ENCODE data around the gene PRDM1. TPM values are rescaled to one million over a fixed set of nuclear protein-coding genes. Genes with fewer than 3 reads are reported as not detected.
A peak's percentile ranks its signal among the peaks of the same experiment; 100 is the strongest.

PRDM1 gene
- total and polyA plus RNA-seq, 3 experiments from 2014 or later: 79.8 to 90.7 (median 88.2) TPM

DNA sequence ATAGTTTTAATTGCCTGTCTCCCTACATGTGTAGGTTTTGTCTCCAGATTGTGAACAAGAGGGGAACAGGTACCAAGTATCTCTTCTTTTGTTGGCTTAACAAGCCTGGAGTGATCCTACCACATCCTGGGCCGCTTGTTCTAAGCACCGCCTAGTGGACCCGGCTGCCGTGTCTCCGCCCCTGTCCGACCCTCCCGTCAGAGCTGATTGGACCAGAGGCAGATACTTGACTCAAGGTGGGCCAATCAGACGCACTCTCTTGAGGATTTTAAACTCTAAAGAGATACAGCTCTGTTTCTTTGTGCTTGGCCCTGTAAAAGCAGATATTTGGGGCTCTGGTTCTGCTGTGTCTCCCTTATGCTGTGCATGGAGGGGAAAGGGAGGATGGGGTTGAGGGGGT is 68.2 kb downstream of the PRDM1 start:
- no peaks in the 10 kb centered on the region for H3K9me3 ChIP-seq (ENCODE audit: low read length)
- ChIA-PET POLR2A (no interaction called here), CTCF (interaction anchor here (1.6 kb wide), 1 partner anchor 13 kb away, joined by 5 read pairs; no protein-coding TSS in a partner anchor)
- Mint-ChIP-seq H3K27ac (peak overlapping the region in 1 of 8 donors; percentile 44), H3K27me3 (peaks cover 0 to 2% of the 10 kb centered on the region in 2 donors), H3K4me1 (peaks cover 6 to 7% (median 7%) of the 10 kb centered on the region in 3 donors), H3K4me3 (no peak overlapping the region), H3K9me3 (no peaks in the 10 kb centered on the region), H3K36me3 (no peaks in the 10 kb centered on the region)
- no peak overlapping the region for H3K4me3 ChIP-seq (ENCODE audit: low read length)
- DNase-seq: no peak
- H3K27me3 ChIP-seq (ENCODE audit: insufficient read depth, low read length, poor library complexity, severe bottlenecking): no peaks in the 10 kb centered on the region
- no peaks in the 10 kb centered on the region for H3K36me3 ChIP-seq (ENCODE audit: insufficient read depth, low read length)
- peaks cover 2% of the 10 kb centered on the region for H3K4me1 ChIP-seq (ENCODE audit: insufficient read depth, low read length)
- no peak overlapping the region for H3K27ac ChIP-seq (ENCODE audit: low read depth, low read length)

DNA sequence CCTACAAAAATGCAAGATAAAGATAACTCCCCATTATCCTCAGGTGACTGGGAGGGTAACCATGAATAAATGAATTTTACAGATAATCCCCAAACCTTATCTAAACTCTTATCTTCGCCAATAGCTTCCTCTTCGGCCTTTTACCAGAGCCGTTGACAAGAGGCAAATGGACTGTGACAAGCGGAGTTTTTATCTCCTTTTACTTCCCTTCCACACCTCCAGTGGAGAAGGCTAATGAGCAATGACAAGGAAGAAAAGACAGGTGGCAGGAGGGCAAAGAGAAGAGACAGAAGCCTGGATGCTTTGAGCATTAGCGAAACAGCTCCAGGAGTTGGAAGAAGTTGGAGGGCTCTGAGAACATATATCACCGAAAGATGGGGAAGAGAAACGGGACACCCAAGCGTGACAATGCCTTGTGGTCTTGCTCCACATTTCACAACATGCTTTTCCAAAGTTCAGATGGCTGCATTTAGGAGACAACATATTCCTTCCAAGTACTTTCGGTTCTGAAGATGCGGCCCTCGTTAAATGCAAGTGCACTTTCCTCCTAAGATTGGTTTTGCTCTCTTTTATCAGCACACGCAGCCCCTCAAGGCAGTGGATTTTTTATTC is 69.2 kb downstream of the PRDM1 start:
- Mint-ChIP-seq H3K27ac (no peak overlapping the region), H3K36me3 (no peaks in the 10 kb centered on the region), H3K4me3 (no peak overlapping the region), H3K9me3 (no peaks in the 10 kb centered on the region), H3K27me3 (peaks cover 0 to 2% of the 10 kb centered on the region in 2 donors), H3K4me1 (no peaks in the 10 kb centered on the region)
- Histone ChIP-seq H3K4me1 (ENCODE audit: insufficient read depth, low read length) (no peaks in the 10 kb centered on the region), H3K27ac (ENCODE audit: low read depth, low read length) (no peak overlapping the region), H3K36me3 (ENCODE audit: insufficient read depth, low read length) (no peaks in the 10 kb centered on the region), H3K27me3 (ENCODE audit: insufficient read depth, low read length, poor library complexity, severe bottlenecking) (no peaks in the 10 kb centered on the region), H3K9me3 (ENCODE audit: low read length) (no peaks in the 10 kb centered on the region), H3K4me3 (ENCODE audit: low read length) (no peak overlapping the region)
- POLR2A ChIA-PET: no interaction called here
- DNase-seq: no peak
- CTCF ChIA-PET: no interaction called here

DNA sequence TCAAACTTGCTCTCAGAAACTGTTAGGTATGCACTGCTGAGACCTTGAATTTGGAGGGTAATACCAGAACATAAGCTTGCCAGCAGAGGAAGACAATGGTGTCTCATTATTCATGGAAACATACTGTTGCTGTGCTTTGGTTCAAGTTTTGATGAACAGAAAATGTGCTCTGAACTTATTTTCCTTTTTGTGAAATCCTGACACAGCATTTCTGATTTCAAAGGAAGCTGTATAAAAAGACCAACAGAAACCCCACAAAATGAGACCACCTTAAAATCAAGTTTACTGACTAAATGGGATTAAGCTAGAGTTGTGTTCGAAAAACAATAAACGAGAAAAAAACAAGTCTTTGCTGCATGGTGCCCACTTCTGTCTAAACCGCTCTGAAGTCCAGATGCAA is 70.3 kb downstream of the PRDM1 start:
- H3K27me3 ChIP-seq (ENCODE audit: insufficient read depth, low read length, poor library complexity, severe bottlenecking): no peaks in the 10 kb centered on the region
- no peaks in the 10 kb centered on the region for H3K9me3 ChIP-seq (ENCODE audit: low read length)
- no peak overlapping the region for H3K4me3 Mint-ChIP-seq
- no peaks in the 10 kb centered on the region for H3K36me3 Mint-ChIP-seq
- no peaks in the 10 kb centered on the region for H3K4me1 ChIP-seq (ENCODE audit: insufficient read depth, low read length)
- ChIA-PET CTCF (interaction anchor here (0.9 kb wide), 1 partner anchor 14 kb away, joined by 3 read pairs; no protein-coding TSS in a partner anchor), POLR2A (no interaction called here)
- DNase-seq: no peak
- no peaks in the 10 kb centered on the region for H3K9me3 Mint-ChIP-seq
- H3K27me3 Mint-ChIP-seq: peaks cover 0 to 2% of the 10 kb centered on the region in 2 donors
- no peaks in the 10 kb centered on the region for H3K4me1 Mint-ChIP-seq
- H3K27ac Mint-ChIP-seq: no peak overlapping the region
- H3K36me3 ChIP-seq (ENCODE audit: insufficient read depth, low read length): no peaks in the 10 kb centered on the region
- H3K4me3 ChIP-seq (ENCODE audit: low read length): no peak overlapping the region
- no peak overlapping the region for H3K27ac ChIP-seq (ENCODE audit: low read depth, low read length)

DNA sequence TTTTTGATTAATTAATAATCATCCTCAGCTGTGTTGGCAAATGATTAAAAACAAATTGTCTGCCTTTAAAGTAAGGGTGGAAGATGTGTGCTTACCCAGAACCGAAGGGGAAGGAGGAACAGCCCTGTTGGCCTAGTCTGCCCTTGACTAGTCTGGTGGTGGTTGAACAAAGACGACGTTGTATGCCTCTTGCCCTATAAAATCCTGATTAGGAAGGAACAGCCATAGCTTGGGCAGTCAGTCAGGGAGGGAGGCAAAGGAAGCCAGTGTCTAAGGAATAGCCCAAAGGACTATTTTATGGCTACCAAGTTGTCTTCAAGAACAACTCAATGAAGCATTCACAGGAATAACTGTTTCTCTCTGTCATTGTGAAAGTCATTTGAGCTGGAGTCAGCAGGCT is 70.7 kb downstream of the PRDM1 start:
- ChIA-PET CTCF (no interaction called here), POLR2A (no interaction called here)
- H3K4me3 ChIP-seq (ENCODE audit: low read length): no peak overlapping the region

DNA sequence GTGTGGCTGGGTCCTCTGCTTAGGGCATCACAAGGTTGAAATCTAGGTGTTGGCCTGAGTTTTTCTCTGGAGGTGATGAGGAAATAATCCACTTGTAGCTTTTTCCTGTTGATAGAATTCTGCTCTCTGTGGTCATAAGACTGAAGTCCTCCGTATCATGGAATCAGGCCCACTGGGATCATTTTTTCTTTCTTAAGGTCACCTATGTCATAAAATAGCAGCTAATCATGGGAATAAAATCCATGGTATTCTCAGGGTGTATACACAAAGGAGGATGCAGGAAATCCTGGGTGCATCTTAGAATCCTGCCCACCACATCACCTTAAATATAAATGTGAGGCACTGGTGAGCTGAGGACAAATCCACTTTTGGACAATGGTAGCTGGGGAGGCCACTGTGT is 72.7 kb downstream of the PRDM1 start:
- Histone ChIP-seq H3K9me3 (ENCODE audit: low read length) (no peaks in the 10 kb centered on the region), H3K27me3 (ENCODE audit: insufficient read depth, low read length, poor library complexity, severe bottlenecking) (no peaks in the 10 kb centered on the region), H3K4me3 (ENCODE audit: low read length) (no peak overlapping the region), H3K4me1 (ENCODE audit: insufficient read depth, low read length) (peaks cover 15% of the 10 kb centered on the region), H3K27ac (ENCODE audit: low read depth, low read length) (no peak overlapping the region), H3K36me3 (ENCODE audit: insufficient read depth, low read length) (no peaks in the 10 kb centered on the region)
- no peaks in the 10 kb centered on the region for H3K9me3 Mint-ChIP-seq
- no peak for DNase-seq
- ChIA-PET POLR2A (interaction anchor here (1.1 kb wide), 1 partner anchor 44 kb away, joined by 6 read pairs; no protein-coding TSS in a partner anchor), CTCF (interaction anchor here (1.0 kb wide), 1 partner anchor 45 kb away, joined by 3 read pairs; no protein-coding TSS in a partner anchor)
- no peak overlapping the region for H3K4me3 Mint-ChIP-seq
- no peaks in the 10 kb centered on the region for H3K27me3 Mint-ChIP-seq
- H3K36me3 Mint-ChIP-seq: no peaks in the 10 kb centered on the region
- H3K4me1 Mint-ChIP-seq: peaks cover 16 to 19% (median 16%) of the 10 kb centered on the region in 3 donors
- no peak overlapping the region for H3K27ac Mint-ChIP-seq

More for the DNA sequence above, 70.7 kb downstream of the PRDM1 start:
- Histone ChIP-seq H3K4me1 (ENCODE audit: insufficient read depth, low read length) (no peaks in the 10 kb centered on the region), H3K27me3 (ENCODE audit: insufficient read depth, low read length, poor library complexity, severe bottlenecking) (no peaks in the 10 kb centered on the region), H3K9me3 (ENCODE audit: low read length) (no peaks in the 10 kb centered on the region), H3K27ac (ENCODE audit: low read depth, low read length) (no peak overlapping the region), H3K36me3 (ENCODE audit: insufficient read depth, low read length) (no peaks in the 10 kb centered on the region)
- DNase-seq: no peak
- peaks cover 0 to 3% (median 2%) of the 10 kb centered on the region in 3 donors for H3K4me1 Mint-ChIP-seq
- H3K4me3 Mint-ChIP-seq: no peak overlapping the region
- H3K36me3 Mint-ChIP-seq: no peaks in the 10 kb centered on the region
- H3K27ac Mint-ChIP-seq: no peak overlapping the region
- H3K27me3 Mint-ChIP-seq: peaks cover 0 to 2% of the 10 kb centered on the region in 2 donors
- no peaks in the 10 kb centered on the region for H3K9me3 Mint-ChIP-seq

Other genes starting within 250 kb of the PRDM1 start
- gene ATG5, start 239.4 kb downstream of the PRDM1 start, total RNA-seq: 10 to 100 TPM; 44.5 to 45.0 TPM
- 39.0 TPM for gene ATG5, start 239.4 kb downstream of the PRDM1 start, polyA plus RNA-seq

Data from CD8-positive, alpha-beta memory T cell (primary cell).